GM10248 (cell line): ENCODE measurements around the gene ZNF346.
"Not testable (repeated sequence)": the region's sequence is repeated elsewhere in the genome, so short reads cannot be mapped to it uniquely, and the experiment has no call there.

Experiments used
- CTCF ChIA-PET: fragments of 300-600 bp; sonication (Branson Sonifier 250); formaldehyde crosslinking; extraction: SDS; loops from one replicate; lab custom pipeline; 2021; ENCODE audit warnings: antibody characterized with exemption; lab: Yijun Ruan, JAX
- POLR2A ChIA-PET: fragments of 350-650 bp; sonication (Branson Sonifier 250); formaldehyde crosslinking; extraction: SDS; loops from one replicate; lab custom pipeline; 2020; ENCODE audit warnings: antibody characterized with exemption; lab: Yijun Ruan, JAX
- DNase-seq: peaks from one replicate; pipeline ENCODE4 v3.0.0; 2012; ENCODE audit errors: extremely low spot score
- TF ChIP-seq, protein P1 (sequence below): IDR thresholded peaks from 2 replicates; pipeline ENCODE4 v1.5.1; 2012; ENCODE audit warnings: mild to moderate bottlenecking, low read depth; ENCODE audit errors: extremely low read depth, missing control alignments, control extremely low read depth

Gene ZNF346

DNA sequence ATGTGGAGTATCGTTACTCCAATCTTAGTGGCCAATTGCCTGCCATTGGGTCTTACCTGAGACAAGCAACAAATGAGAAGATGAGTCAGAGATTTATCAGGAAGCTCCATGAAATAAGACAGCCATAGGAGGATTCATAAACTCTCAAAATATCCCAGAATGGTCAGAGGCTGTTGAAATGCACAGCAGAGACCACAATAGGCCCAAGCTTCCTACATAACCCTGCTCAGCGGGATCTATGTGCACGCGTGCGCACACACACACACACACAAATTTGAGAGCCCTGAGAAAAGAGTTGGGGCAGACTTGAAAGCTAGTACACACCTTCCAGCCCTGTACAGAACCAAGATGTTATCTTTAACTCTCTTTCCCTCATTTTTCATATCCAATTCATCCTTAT is 25.7 kb upstream of the ZNF346 start:
- ChIA-PET CTCF (interaction anchor here (0.9 to 1.3 kb wide), 5 partner anchors 9 to 339 kb away, joined by 3 to 10 read pairs (median 3); partner anchors contain the start of gene UIMC1), POLR2A (interaction anchor here (1.3 kb wide), 1 partner anchor 26 kb away, joined by 3 read pairs; no protein-coding TSS in a partner anchor)
- no peak for DNase-seq
- TF ChIP-seq, protein P1, sequence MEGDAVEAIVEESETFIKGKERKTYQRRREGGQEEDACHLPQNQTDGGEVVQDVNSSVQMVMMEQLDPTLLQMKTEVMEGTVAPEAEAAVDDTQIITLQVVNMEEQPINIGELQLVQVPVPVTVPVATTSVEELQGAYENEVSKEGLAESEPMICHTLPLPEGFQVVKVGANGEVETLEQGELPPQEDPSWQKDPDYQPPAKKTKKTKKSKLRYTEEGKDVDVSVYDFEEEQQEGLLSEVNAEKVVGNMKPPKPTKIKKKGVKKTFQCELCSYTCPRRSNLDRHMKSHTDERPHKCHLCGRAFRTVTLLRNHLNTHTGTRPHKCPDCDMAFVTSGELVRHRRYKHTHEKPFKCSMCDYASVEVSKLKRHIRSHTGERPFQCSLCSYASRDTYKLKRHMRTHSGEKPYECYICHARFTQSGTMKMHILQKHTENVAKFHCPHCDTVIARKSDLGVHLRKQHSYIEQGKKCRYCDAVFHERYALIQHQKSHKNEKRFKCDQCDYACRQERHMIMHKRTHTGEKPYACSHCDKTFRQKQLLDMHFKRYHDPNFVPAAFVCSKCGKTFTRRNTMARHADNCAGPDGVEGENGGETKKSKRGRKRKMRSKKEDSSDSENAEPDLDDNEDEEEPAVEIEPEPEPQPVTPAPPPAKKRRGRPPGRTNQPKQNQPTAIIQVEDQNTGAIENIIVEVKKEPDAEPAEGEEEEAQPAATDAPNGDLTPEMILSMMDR, result no peak

- POLR2A ChIA-PET, result no interaction called here
- TF ChIP-seq, protein P1, result no peak
- CTCF ChIA-PET, result no interaction called here
- no peak for DNase-seq
Observed at GRCh38 chr5:176998828-176999227, 23.7 kb upstream of the ZNF346 start.

GRCh38 chr5:176999526-176999925 is 23.0 kb upstream of the ZNF346 start:
- POLR2A ChIA-PET, DNase-seq, CTCF ChIA-PET: not testable (repeated sequence)

DNA sequence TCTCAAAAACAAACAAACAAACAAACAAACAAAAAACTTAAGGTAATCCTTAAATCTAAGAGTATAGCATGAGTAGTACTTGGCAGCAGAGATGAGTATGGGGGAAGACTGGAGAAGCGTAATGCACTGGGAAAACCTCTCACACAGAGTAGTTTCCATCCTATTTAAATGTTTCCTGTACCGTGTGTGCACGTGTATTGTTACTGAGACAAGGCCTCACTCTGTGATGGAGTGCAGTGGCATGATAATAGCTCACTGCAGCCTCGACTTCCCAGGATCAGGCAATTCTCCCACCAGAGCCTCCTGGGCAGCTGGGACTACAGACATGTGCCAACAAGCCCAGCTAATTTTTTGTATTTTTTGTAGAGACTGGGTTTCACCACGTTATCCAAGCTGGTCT is 18.8 kb upstream of the ZNF346 start:
- TF ChIP-seq, protein P1, result no peak
- no peak for DNase-seq
- ChIA-PET CTCF (interaction anchor here (1.0 to 4.2 kb wide), 3 partner anchors 11 to 18 kb away, joined by 3 to 29 read pairs (median 6); partner anchors contain the start of gene ZNF346), POLR2A (interaction anchor here (0.6 to 1.0 kb wide), 2 partner anchors 16 to 33 kb away, joined by 3 to 4 read pairs; no protein-coding TSS in a partner anchor)

GRCh38 chr5:177004961-177005360 is 17.5 kb upstream of the ZNF346 start:
- TF ChIP-seq, protein P1, result no peak
- DNase-seq, result no peak
- POLR2A ChIA-PET, result interaction anchor here (0.8 kb wide), 1 partner anchor 16 kb away, joined by 3 read pairs; no protein-coding TSS in a partner anchor
- CTCF ChIA-PET, result interaction anchor here (0.8 to 4.2 kb wide), 12 partner anchors 8 to 433 kb away, joined by 3 to 29 read pairs (median 5); partner anchors contain the start of gene ZNF346

DNA sequence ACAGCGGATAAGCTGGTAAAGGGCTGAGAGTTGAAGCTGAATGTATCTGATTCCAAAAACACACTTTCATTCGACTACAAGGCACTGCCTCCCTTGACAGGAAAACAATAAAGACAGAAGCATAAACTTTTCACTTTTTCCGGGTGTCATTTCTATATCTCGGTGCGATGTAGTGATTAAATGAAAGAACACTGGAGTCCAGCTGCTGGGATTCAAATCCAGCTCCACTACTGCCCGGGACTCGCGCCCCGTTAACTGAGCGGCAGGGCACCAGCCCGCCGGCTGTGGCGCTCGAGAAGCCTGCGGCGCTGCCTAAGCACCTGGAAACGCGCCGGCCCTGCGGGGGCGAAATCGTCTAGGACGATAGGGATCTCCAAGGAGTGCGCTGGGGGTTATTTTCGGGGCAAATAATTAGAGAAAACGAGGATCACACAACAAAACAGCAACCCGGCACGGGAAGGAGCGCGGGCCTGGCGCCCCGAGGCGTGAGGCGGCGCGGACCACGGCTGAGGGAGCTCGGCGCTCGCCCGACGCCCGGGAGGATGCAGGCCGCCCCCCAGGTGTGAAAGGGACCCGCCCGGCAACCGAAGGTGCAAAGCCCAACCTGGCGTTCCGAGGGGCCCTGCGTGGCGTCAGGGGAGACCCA is 16.8 kb upstream of the ZNF346 start:
- CTCF ChIA-PET, result interaction anchor here (0.8 to 4.2 kb wide), 13 partner anchors 9 to 434 kb away, joined by 3 to 29 read pairs (median 4); partner anchors contain the start of gene ZNF346
- TF ChIP-seq, protein P1, result peak; percentile 73
- POLR2A ChIA-PET, result interaction anchor here (0.8 kb wide), 1 partner anchor 15 kb away, joined by 3 read pairs; no protein-coding TSS in a partner anchor
- DNase-seq, result peak; percentile 57
